ENCODE data around the gene SPINT2. TPM values are rescaled to one million over a fixed set of nuclear protein-coding genes. Genes with fewer than 3 reads are reported as not detected.

Gene SPINT2
- total RNA-seq, 2 experiments from 2014 or later = 56.2 to 68.4 TPM

- Mint-ChIP-seq H3K27ac (no peak overlapping the region), H3K4me3 (no peak overlapping the region), H3K36me3 (ENCODE audit: low read depth) (no peaks in the 10 kb centered on the region), H3K9me3 (no peaks in the 10 kb centered on the region), H3K27me3 (no peaks in the 10 kb centered on the region), H3K4me1 (ENCODE audit: low read depth) (peaks cover 14% of the 10 kb centered on the region)
- DNase-seq = no peak
- ChIA-PET POLR2A (no interaction called here), CTCF (interaction anchor here (1.0 to 1.1 kb wide), 2 partner anchors 12 to 22 kb away, joined by 3 read pairs; partner anchors contain the start of gene PPP1R14A)
- intact Hi-C loops (cut with micrococcal nuclease) = no loop called here
- TF ChIP-seq CTCF (IDR thresholded peaks at IDR 0.05) = no peak
- ATAC-seq = no peak
Observed at GRCh38 chr19:38277549-38277948, 13.2 kb downstream of the SPINT2 start.

- ChIA-PET POLR2A (interaction anchor here (0.9 kb wide), 1 partner anchor 25 kb away, joined by 3 read pairs; no protein-coding TSS in a partner anchor), CTCF (interaction anchor here (1.2 kb wide), 1 partner anchor 18 kb away, joined by 3 read pairs; no protein-coding TSS in a partner anchor)
- H3K27ac Mint-ChIP-seq = no peak overlapping the region
- DNase-seq = no peak
- H3K4me1 Mint-ChIP-seq (ENCODE audit: low read depth) = peaks cover 17% of the 10 kb centered on the region
- H3K36me3 Mint-ChIP-seq (ENCODE audit: low read depth) = no peaks in the 10 kb centered on the region
- no peaks in the 10 kb centered on the region for H3K9me3 Mint-ChIP-seq
- no peak overlapping the region for H3K4me3 Mint-ChIP-seq
- TF ChIP-seq CTCF (IDR thresholded peaks at IDR 0.05) = no peak
- no peaks in the 10 kb centered on the region for H3K27me3 Mint-ChIP-seq
- no peak for ATAC-seq
- intact Hi-C loops (cut with micrococcal nuclease) = no loop called here
Observed at GRCh38 chr19:38277969-38278680, 13.8 kb downstream of the SPINT2 start.

GRCh38 chr19:38278751-38279150 is 14.4 kb downstream of the SPINT2 start:
- no peak for TF ChIP-seq CTCF (IDR thresholded peaks at IDR 0.05)
- H3K4me3 Mint-ChIP-seq = no peak overlapping the region
- intact Hi-C loops (cut with micrococcal nuclease) = no loop called here
- CTCF ChIA-PET = interaction anchor here (1.2 to 1.4 kb wide), 2 partner anchors 18 to 34 kb away, joined by 3 to 5 read pairs; no protein-coding TSS in a partner anchor
- no peak for ATAC-seq
- no peaks in the 10 kb centered on the region for H3K9me3 Mint-ChIP-seq
- H3K4me1 Mint-ChIP-seq (ENCODE audit: low read depth) = peaks cover 17% of the 10 kb centered on the region
- H3K36me3 Mint-ChIP-seq (ENCODE audit: low read depth) = no peaks in the 10 kb centered on the region
- H3K27me3 Mint-ChIP-seq = no peaks in the 10 kb centered on the region
- DNase-seq = no peak
- POLR2A ChIA-PET = interaction anchor here (0.9 kb wide), 1 partner anchor 26 kb away, joined by 3 read pairs; no protein-coding TSS in a partner anchor
- H3K27ac Mint-ChIP-seq = no peak overlapping the region

GRCh38 chr19:38280030-38280921 is 15.9 kb downstream of the SPINT2 start:
- POLR2A ChIA-PET = no interaction called here

More at GRCh38 chr19:38280030-38280921, 15.9 kb downstream of the SPINT2 start:
- no peak for TF ChIP-seq CTCF (IDR thresholded peaks at IDR 0.05)
- Mint-ChIP-seq H3K9me3 (no peaks in the 10 kb centered on the region), H3K27ac (peak overlapping the region; percentile 34), H3K4me3 (no peak overlapping the region), H3K36me3 (ENCODE audit: low read depth) (no peaks in the 10 kb centered on the region), H3K27me3 (no peaks in the 10 kb centered on the region), H3K4me1 (ENCODE audit: low read depth) (peaks cover 17% of the 10 kb centered on the region)
- CTCF ChIA-PET = interaction anchor here (1.4 to 1.6 kb wide), 2 partner anchors 36 to 53 kb away, joined by 3 to 5 read pairs; no protein-coding TSS in a partner anchor
- DNase-seq (no peak), ATAC-seq (no peak)
- intact Hi-C loops (cut with micrococcal nuclease) = no loop called here
